Measurements from ENCODE around the gene TYW1B.
"Not testable (repeated sequence)": the region's sequence is repeated elsewhere in the genome, so short reads cannot be mapped to it uniquely, and the experiment has no call there.

TYW1B gene

GRCh38 chr7:72700548-72700947 lies 127.5 kb downstream of the TYW1B start:
- DNase-seq (ENCODE audit: low spot score) = not testable (repeated sequence)

DNA sequence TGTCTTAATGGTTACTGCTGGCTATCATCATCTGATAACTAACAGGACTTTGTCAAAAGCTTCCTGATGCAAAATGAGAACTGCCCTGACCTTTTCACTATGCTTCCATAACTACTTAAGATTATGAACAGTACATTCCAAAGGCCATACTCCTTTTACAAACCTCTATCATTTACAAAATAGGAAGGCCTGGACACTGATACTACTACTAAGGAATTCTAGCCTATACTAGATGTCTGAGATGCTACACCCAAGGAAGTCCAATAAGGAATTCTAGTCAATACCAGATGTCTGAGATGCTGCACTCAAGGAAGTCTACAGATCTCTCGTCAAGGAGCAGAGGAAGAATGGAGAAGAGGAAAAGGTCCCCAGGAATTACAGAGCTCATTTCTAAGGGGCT lies 130.9 kb downstream of the TYW1B start:
- DNase-seq (ENCODE audit: low spot score) = not testable (repeated sequence)

DNA sequence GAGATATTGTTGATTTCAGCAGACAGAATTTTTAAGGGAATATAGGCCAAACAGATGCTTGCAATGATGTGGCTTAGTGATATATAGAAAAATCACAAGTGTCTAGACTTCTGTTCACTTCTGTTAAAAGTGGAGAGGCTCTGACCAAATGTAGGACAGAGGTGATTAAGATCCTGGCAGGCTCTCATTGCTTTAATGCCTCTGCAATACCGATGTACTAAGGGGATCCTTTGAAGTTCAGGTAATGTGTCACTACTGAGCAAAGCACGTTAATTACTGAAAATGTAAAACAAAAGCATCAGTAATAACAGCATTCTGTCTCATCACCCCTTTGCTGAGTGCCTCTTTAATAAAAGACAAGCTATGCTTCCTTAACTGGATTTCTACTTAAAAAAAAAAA lies 131.4 kb downstream of the TYW1B start:
- not testable (repeated sequence) for DNase-seq (ENCODE audit: low spot score)

- not testable (repeated sequence) for DNase-seq (ENCODE audit: low spot score)
Observed at GRCh38 chr7:72695482-72695881, 132.5 kb downstream of the TYW1B start.

DNA sequence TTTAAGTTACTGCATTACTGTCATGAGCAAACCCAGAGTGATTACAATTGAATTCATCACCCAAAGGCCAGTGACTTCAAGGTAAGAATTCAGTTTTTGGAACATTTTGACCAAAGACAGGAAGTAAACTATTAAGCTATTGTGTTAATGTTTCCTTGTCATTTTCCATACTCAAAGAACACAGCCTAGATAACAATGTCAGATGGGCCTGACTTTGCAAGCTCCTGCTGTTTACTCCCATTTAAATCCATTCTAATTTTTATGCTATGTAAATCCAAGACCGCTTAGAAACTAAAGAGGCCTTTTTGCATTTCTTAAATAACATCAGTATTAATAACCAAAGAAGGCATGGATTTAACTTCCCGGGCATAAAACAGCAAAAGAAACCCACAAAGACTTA lies 136.6 kb downstream of the TYW1B start:
- DNase-seq (ENCODE audit: low spot score) = not testable (repeated sequence)

DNA sequence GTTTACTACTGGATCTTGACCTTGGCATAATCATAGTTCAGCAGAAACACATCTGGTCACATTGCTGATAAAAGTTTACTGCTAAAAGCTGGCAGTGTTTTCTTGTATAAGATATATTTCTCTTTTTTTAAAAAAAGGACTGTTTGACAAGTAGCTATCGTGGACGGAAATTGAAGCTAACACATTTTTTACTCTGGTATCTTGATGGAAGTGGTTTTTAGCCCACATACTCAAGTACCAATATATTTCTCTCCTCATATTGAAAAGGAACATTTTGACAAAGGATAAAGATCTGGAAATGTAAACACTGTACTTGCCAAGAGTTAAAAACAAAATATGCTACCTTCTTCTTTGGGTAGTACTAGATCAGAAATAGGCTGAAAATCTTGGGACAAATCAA lies 137.8 kb downstream of the TYW1B start:
- not testable (repeated sequence) for DNase-seq (ENCODE audit: low spot score)

- DNase-seq (ENCODE audit: low spot score) = not testable (repeated sequence)
Observed at GRCh38 chr7:72689344-72689743, 138.7 kb downstream of the TYW1B start.

DNA sequence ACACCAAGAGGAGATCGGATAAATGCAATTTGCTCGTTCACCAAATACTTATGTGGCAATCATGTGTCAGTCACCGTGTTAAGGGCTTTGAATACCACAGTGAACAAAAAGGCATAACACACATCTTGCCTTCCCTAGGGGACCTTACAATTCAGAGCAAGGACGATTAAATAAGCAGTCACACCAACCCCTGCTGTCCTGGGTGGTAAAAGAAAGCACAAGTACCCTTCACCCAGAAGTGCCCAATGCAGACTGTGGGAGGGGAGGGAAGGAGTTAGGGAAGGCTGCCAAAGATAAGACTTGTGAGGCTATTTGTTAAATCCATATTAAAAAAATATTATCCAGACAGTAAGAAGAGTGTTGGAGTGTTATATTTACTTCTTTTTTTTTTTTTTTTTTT lies 146.8 kb downstream of the TYW1B start:
- not testable (repeated sequence) for DNase-seq (ENCODE audit: low spot score)

- DNase-seq (ENCODE audit: low spot score) = not testable (repeated sequence)
Observed at GRCh38 chr7:72676880-72677279, 151.1 kb downstream of the TYW1B start.

GRCh38 chr7:72676086-72676690 lies 151.8 kb downstream of the TYW1B start:
- not testable (repeated sequence) for DNase-seq (ENCODE audit: low spot score)

GRCh38 chr7:72675686-72676085 lies 152.3 kb downstream of the TYW1B start:
- DNase-seq (ENCODE audit: low spot score) = not testable (repeated sequence)

DNA sequence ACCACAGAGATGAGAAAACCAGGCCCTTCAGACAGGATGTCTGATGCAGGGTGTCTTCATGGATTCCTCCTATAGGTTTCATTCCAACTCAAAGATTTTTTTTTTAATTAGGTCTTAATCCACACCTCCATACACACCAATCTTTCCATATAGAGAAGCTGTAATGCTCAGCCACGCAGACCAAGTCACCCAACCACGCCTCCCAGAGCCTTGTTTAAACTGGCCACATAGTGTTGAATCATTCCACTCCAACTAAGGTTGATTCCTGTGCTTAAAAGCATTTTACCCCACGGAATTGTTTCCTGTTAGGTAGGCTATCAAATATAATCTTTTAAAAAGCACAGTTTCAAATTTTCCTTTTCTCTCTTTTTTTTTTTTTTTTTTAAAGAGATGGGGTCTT lies 153.6 kb downstream of the TYW1B start:
- DNase-seq (ENCODE audit: low spot score) = no peak

GRCh38 chr7:72670850-72671249 lies 157.2 kb downstream of the TYW1B start:
- not testable (repeated sequence) for DNase-seq (ENCODE audit: low spot score)

DNA sequence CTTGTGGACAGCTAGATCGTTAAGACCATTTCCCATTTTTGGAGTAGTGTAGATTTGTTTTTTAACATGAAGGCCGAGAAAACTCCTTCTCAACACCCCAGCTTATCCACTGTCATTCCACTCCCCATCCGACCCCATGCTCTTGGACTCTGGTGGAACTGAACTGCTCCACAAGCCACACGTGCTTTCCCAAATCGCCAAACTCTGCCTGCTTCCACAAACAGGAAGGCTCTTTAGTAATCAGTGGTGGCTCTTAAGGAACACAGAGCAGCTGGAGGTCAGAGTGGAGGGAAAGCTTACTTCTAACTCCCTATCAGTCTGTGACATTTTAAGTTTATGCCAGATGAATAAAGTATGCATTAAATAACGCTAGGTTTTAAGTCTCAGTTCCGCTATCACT lies 159.6 kb downstream of the TYW1B start:
- not testable (repeated sequence) for DNase-seq (ENCODE audit: low spot score)

GRCh38 chr7:72667049-72667448 lies 161.0 kb downstream of the TYW1B start:
- DNase-seq (ENCODE audit: low spot score) = not testable (repeated sequence)

DNA sequence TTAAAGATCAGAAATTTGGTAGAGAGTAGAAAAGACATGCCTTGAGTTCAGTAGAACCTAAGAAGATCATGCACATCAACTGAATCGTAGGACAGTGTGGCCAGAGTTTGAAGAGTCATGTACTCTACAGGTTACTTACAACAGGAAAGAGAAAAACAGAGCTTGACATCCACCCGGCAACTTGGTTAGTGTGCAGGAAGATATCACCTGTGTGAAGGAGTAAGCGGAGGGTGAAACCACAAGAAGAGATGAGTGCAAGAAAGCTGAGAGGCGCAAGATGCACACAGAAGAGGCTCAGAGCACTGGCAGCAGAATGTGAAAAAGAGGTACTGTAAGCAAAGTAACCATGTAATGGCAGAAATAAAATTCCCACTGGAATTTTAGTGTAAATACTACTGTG lies 179.4 kb downstream of the TYW1B start:
- DNase-seq (ENCODE audit: low spot score) = not testable (repeated sequence)

GRCh38 chr7:72643708-72644107 lies 184.3 kb downstream of the TYW1B start:
- DNase-seq (ENCODE audit: low spot score) = not testable (repeated sequence)

DNA sequence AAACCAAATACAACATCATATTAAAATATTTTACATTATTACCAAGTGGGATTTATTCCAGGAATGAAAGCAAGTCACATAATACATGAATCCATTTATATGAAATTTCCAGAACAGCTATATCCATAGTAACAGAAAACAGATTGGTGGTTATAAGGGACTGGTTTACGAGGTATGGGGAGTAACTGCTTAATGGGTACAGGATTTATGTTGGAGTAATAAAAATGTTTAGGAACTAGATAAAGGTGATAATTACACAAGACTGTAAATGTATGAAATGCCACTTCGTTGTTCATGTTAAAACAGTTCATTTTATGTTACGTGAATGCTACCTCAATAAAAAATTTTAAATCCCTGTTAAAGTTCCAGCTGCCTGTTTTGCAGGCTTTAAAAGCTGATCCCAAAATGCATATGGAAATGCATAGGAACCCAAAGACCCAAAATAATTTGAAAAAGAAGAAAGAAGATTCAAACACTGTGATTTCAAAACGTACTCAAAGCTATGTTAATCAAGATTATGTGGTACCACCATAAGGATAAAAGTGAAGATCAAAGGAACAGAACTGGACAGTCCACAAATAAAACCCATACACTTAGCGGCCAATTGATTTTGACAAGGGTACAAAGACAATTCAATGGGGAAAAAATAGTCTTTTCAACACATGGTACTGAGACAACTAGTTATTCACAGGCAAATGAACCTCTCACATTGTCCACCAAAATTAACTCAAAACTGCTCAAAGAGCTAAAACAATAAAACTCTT lies 186.3 kb downstream of the TYW1B start:
- DNase-seq (ENCODE audit: low spot score) = not testable (repeated sequence)

DNA sequence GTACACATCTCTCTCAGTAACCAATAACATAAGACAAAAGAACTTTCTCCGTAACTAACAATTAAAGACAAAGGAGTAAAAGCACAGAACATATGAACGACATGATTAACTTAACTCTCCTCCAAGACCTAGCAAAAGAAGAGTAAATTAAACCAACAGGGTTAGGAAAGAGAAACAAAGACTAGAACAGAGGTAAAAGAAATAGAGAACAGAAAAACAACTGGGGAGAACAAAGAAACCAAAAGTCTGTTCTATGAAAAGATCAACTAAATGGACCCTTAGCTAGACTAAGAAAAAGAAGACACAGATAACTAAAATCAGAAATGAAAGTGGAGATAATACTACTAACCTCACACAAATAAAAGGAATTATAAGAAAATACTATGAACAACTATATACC lies 187.3 kb downstream of the TYW1B start:
- not testable (repeated sequence) for DNase-seq (ENCODE audit: low spot score)

- DNase-seq (ENCODE audit: low spot score) = not testable (repeated sequence)
Observed at GRCh38 chr7:72635273-72635908, 192.6 kb downstream of the TYW1B start.

GRCh38 chr7:72632765-72633292 lies 195.2 kb downstream of the TYW1B start:
- not testable (repeated sequence) for DNase-seq (ENCODE audit: low spot score)

GRCh38 chr7:72628375-72628774 lies 199.6 kb downstream of the TYW1B start:
- DNase-seq (ENCODE audit: low spot score) = not testable (repeated sequence)

Measured in SK-N-DZ (cell line).